GM13977 (cell line): Measurements from ENCODE around the gene PCOLCE2.

ENCODE experiments used
- DNase-seq: peaks from one replicate; pipeline ENCODE4 v3.0.0; 2012; ENCODE audit warnings: low spot score
- in situ Hi-C: fragments of 300-500 bp; cut with MboI; formaldehyde crosslinking; loops from one replicate; pipeline ENCODE4 v1.12.0; 2022; ENCODE audit warnings: low sequenced_read_pairs, low pct_unique_long_range_greater_than_20kb, mixed read lengths, inconsistent platforms; ENCODE audit not compliant: unreplicated experiment
- TF ChIP-seq, protein P1 (sequence below): IDR thresholded peaks from 2 replicates; pipeline ENCODE4 v1.5.1; 2012; ENCODE audit warnings: mild to moderate bottlenecking, control low read depth; ENCODE audit not compliant: insufficient read depth; ENCODE audit errors: extremely low read depth, missing control alignments

The PCOLCE2 gene

DNA sequence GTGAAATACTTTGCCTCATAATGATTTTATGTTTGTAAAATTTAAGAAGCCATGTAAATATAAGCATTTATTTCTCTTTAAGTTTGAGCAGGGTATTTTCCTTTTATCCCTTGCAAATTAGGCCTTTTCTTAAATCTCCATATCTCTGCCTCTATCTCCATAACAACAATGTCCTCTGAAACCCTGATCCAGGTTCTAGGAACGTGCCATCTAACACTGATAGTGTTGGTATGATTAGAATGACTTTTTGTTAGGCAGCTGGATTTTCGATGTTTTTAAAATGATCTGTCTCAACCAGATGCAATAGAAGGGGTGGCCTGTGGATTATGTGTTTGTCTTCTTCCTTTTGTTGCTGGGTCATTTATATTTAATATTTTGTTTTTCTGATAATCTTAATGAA, 87.1 kb downstream of the PCOLCE2 start:
- in situ Hi-C loops = no loop called here
- TF ChIP-seq, protein P1, sequence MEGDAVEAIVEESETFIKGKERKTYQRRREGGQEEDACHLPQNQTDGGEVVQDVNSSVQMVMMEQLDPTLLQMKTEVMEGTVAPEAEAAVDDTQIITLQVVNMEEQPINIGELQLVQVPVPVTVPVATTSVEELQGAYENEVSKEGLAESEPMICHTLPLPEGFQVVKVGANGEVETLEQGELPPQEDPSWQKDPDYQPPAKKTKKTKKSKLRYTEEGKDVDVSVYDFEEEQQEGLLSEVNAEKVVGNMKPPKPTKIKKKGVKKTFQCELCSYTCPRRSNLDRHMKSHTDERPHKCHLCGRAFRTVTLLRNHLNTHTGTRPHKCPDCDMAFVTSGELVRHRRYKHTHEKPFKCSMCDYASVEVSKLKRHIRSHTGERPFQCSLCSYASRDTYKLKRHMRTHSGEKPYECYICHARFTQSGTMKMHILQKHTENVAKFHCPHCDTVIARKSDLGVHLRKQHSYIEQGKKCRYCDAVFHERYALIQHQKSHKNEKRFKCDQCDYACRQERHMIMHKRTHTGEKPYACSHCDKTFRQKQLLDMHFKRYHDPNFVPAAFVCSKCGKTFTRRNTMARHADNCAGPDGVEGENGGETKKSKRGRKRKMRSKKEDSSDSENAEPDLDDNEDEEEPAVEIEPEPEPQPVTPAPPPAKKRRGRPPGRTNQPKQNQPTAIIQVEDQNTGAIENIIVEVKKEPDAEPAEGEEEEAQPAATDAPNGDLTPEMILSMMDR = no peak

DNA sequence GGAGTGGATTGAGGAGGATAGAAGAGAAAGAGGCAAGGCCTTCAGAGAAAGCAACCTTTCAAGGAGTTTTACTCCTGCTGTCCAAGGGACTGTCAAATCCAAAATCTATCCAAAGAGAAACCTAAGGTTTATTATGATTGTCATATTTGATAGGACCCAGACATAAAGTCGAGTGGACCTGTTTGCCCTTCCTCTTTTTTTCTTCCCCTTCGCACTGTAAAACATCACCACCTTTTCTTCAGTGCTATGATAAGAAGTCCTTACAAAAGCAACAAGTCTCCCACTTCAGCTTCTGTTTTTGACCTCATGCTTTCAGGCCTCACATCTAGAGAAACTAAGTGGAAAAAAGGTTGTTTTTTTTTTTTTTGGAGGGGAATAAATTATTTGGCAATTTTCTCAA, 92.1 kb downstream of the PCOLCE2 start:
- TF ChIP-seq, protein P1 = no peak
- in situ Hi-C loops = no loop called here
- DNase-seq = no peak

More for the DNA sequence above, 87.1 kb downstream of the PCOLCE2 start:
- DNase-seq = no peak

DNA sequence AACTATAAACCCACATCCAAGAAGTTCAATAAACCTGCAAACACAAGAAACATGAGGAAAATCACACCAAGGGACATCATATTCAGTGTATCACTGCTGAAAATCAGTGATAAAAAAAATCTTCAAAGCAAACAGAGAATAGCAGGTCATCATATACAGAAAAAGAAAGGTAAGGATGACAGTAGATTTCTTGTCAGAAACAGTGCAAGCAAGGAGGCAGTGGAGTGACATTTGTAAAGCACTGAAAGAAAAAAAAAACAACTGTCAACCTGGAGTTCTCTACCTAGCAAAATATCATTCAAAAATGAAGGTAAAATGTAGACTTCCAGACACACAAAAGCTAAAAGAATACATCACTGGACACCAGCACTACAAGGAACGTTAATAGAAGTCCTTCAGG, 93.6 kb downstream of the PCOLCE2 start:
- in situ Hi-C loops = no loop called here
- no peak for DNase-seq
- TF ChIP-seq, protein P1 = no peak

DNA sequence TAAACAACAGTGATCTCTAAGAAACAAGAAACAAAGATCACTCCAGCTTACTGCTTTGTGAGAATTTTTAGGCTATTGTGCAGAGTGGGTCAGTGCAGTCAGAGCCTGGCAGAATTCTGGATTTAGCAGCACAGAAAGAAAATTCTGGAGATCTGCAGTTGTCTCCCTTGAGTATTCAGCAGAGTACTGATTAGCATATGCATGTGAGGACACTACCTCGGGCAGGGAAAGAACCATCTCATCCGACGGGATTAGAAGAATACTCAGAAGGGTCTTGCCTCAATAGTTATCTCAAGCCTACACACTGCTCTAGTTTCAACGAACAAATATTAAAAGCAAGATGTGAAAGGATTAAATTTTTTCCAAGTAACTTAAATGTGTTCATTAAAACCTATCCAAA, 94.4 kb downstream of the PCOLCE2 start:
- TF ChIP-seq, protein P1 = no peak
- in situ Hi-C loops = no loop called here
- no peak for DNase-seq

DNA sequence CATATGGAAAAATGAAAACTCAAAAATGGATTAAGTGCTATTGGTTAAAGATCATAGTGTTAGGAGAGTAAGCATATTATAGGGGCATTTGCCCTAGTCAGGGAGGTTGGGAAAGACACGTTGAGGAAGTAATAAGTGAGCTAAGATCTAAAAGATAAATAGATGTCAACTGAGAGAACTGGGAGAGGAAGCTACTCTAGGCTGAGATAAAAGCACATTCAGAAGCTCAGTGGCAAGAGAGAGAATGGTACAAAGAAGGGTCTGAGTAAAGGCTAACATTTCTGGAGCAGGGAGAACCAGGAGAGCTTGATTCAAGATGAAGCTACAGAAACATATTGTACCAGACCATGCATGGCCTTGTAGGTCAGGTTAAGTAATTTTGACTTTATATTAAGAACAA, 101.2 kb downstream of the PCOLCE2 start:
- no peak for DNase-seq
- TF ChIP-seq, protein P1 = no peak
- in situ Hi-C loops = no loop called here

DNA sequence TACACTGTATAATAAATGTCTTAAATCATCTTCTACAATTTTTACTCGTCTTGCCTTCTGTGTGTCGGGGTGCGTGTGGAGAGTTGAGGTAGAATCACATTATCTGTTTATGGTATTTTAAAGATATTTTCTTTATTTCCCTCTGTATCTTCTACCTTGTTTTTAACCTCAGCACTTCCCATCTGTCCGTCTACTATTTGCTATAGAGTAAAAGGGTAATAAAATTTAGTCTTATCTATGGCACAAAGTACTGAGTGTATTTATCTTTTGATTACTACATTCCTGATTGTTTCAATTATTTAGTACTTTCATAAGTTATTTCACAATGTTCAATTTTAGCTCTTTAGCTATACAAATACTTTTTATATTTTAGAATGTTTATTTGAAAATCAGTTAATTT, 102.9 kb downstream of the PCOLCE2 start:
- TF ChIP-seq, protein P1 = no peak
- in situ Hi-C loops = no loop called here
- no peak for DNase-seq

DNA sequence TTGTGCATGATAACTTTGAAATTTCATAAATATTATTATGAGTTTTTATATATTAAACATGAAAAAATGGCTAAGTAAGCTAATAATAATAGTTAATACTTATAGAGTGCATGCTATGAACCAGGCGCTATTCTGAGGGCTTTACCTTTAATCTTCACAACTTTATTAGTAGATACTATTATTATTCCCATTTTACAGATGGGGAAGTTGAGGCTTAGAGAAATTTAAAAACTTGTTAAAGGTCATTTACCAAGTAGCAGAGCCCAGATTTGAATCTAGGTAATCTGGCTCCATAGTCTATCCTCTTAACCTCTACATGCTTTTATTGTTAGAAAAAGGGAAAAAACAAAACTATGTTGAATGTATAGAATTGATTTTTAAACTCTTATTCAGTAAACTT, 104.7 kb downstream of the PCOLCE2 start:
- DNase-seq = no peak
- TF ChIP-seq, protein P1 = no peak
- in situ Hi-C loops = no loop called here
